Mesenchymal stem cell (in vitro differentiated cells and primary cell): ENCODE data around the gene MIOX.
A peak's percentile ranks its signal among the peaks of the same experiment; 100 is the strongest.

Experiments
- DNase-seq: peaks from one replicate; pipeline ENCODE4 v3.0.0-alpha.2; 2013
- H2AFZ ChIP-seq: one replicate; pipeline ENCODE4 v1.6.1; 2013; ENCODE audit warnings: low read depth, mild to moderate bottlenecking, control low read depth, inconsistent platforms, low read length, moderate library complexity
- H2AK5ac ChIP-seq: 2 replicates; pipeline ENCODE4 v1.6.1; 2013; ENCODE audit warnings: low read length, moderate library complexity, mild to moderate bottlenecking, inconsistent platforms; ENCODE audit not compliant: severe bottlenecking
- H2BK120ac ChIP-seq: one replicate; pipeline ENCODE4 v1.6.1; 2013; ENCODE audit warnings: low read depth, mild to moderate bottlenecking, inconsistent platforms, low read length, moderate library complexity
- H2BK12ac ChIP-seq, 2 experiments: one replicate each; pipeline ENCODE4 v1.6.1; 2013; ENCODE audit warnings: inconsistent platforms in 2 of 2, low read length in 2 of 2, mild to moderate bottlenecking in 2 of 2, moderate library complexity in 2 of 2, control low read depth in 1 of 2
- H2BK15ac ChIP-seq: one replicate; pipeline ENCODE4 v1.6.1; 2013; ENCODE audit warnings: mild to moderate bottlenecking, low read depth, inconsistent platforms; ENCODE audit not compliant: poor library complexity, severe bottlenecking
- H2BK5ac ChIP-seq: 2 replicates; pipeline ENCODE4 v1.6.1; 2013; ENCODE audit warnings: low read depth, mild to moderate bottlenecking, low read length, control low read depth, inconsistent platforms; ENCODE audit not compliant: poor library complexity, severe bottlenecking
- H3K14ac ChIP-seq, 2 experiments: one replicate each; pipeline ENCODE4 v1.6.1; 2013; ENCODE audit warnings: inconsistent platforms in 2 of 2, low read length in 2 of 2, control low read depth in 1 of 2, mild to moderate bottlenecking in 1 of 2, moderate library complexity in 1 of 2
- H3K18ac ChIP-seq, 2 experiments: one replicate each; pipeline ENCODE4 v1.6.1; 2013; ENCODE audit warnings: inconsistent platforms in 2 of 2, low read length in 2 of 2, control low read depth in 1 of 2, low read depth in 1 of 2, mild to moderate bottlenecking in 1 of 2
- H3K23ac ChIP-seq, 2 experiments: one replicate each; pipeline ENCODE4 v1.6.1; 2013; ENCODE audit warnings: inconsistent platforms in 2 of 2, low read length in 2 of 2, mild to moderate bottlenecking in 2 of 2, moderate library complexity in 2 of 2, control low read depth in 1 of 2
- H3K27ac ChIP-seq: 2 replicates; pipeline ENCODE4 v1.5.1; 2013; ENCODE audit warnings: mild to moderate bottlenecking, moderate library complexity, low read length, control low read depth, inconsistent platforms; ENCODE audit not compliant: poor library complexity, severe bottlenecking
- H3K27me3 ChIP-seq, 2 experiments: 2 replicates each; pipeline versions ENCODE4 v1.6.1 to v1.7.0; 2013; ENCODE audit warnings: low read length in 2 of 2, mild to moderate bottlenecking in 2 of 2, moderate library complexity in 2 of 2, control low read depth in 1 of 2, inconsistent platforms in 1 of 2; ENCODE audit not compliant: control insufficient read depth in 1 of 2, insufficient read depth in 1 of 2
- H3K36me3 ChIP-seq, 2 experiments: 2 replicates each; pipeline versions ENCODE4 v1.6.1 to v1.7.0; 2013; ENCODE audit warnings: low read length in 2 of 2, control low read depth in 1 of 2, inconsistent platforms in 1 of 2, low read depth in 1 of 2, mild to moderate bottlenecking in 1 of 2; ENCODE audit not compliant: insufficient read depth in 2 of 2, control insufficient read depth in 1 of 2
- H3K4ac ChIP-seq, 2 experiments: one replicate each; pipeline ENCODE4 v1.6.1; 2013; ENCODE audit warnings: inconsistent platforms in 2 of 2, low read length in 2 of 2, mild to moderate bottlenecking in 2 of 2, moderate library complexity in 2 of 2, control low read depth in 1 of 2, low read depth in 1 of 2
- H3K4me1 ChIP-seq: 2 replicates; pipeline ENCODE4 v1.6.1; 2013; ENCODE audit warnings: low read depth, low read length, control low read depth; ENCODE audit not compliant: control insufficient read depth, insufficient read depth
- H3K4me2 ChIP-seq: 2 replicates; pipeline ENCODE4 v1.6.1; 2013; ENCODE audit warnings: low read length, mild to moderate bottlenecking, inconsistent platforms; ENCODE audit not compliant: poor library complexity, severe bottlenecking
- H3K4me3 ChIP-seq, 2 experiments: 2 replicates each; pipeline versions ENCODE4 v1.5.1 to v1.7.0; 2013; ENCODE audit warnings: low read length in 2 of 2, mild to moderate bottlenecking in 2 of 2, control low read depth in 1 of 2, low read depth in 1 of 2; ENCODE audit not compliant: insufficient read depth in 1 of 2
- H3K79me1 ChIP-seq: replicated peaks from 2 replicates; pipeline ENCODE4 v1.6.1; 2013; ENCODE audit warnings: mild to moderate bottlenecking, control low read depth, low read length, inconsistent platforms; ENCODE audit not compliant: poor library complexity, severe bottlenecking
- H3K9ac ChIP-seq: 2 replicates; pipeline ENCODE4 v1.7.0; 2013; ENCODE audit warnings: mild to moderate bottlenecking, low read length, moderate library complexity
- H3K9me3 ChIP-seq: 2 replicates; pipeline ENCODE4 v1.7.0; 2013; ENCODE audit warnings: mild to moderate bottlenecking, low read length; ENCODE audit not compliant: control insufficient read depth
- H4K8ac ChIP-seq: one replicate; pipeline ENCODE4 v1.6.1; 2013; ENCODE audit warnings: inconsistent platforms, mild to moderate bottlenecking, low read length, moderate library complexity
- H4K91ac ChIP-seq: one replicate; pipeline ENCODE4 v1.6.1; 2013; ENCODE audit warnings: mild to moderate bottlenecking, low read length, inconsistent platforms
- WGBS: methylation state at CpG from one replicate; pipeline ENCODE4 v1.1.7; 2013; ENCODE audit warnings: mixed read lengths; 5-methylcytosine and 5-hydroxymethylcytosine counted together

MIOX gene

GRCh38 chr22:50469377-50470305, 17.0 kb upstream of the MIOX start:
- no peak overlapping the region for H3K18ac ChIP-seq
- no peak overlapping the region for H2AK5ac ChIP-seq
- no peak overlapping the region for H2BK5ac ChIP-seq
- peaks cover 60% of the 10 kb centered on the region for H3K4me1 ChIP-seq
- no peak overlapping the region for H3K14ac ChIP-seq
- no peaks in the 10 kb centered on the region for H3K9me3 ChIP-seq
- no peak overlapping the region for H3K4ac ChIP-seq
- 54% methylated on average over 21 of the region's 25 CpGs for WGBS
- H3K23ac ChIP-seq: no peak overlapping the region
- peaks cover 29% of the 10 kb centered on the region for H3K79me1 ChIP-seq
- H3K9ac ChIP-seq: no peak overlapping the region
- H3K4me2 ChIP-seq: no peak overlapping the region
- H2BK12ac ChIP-seq: no peak overlapping the region
- peak; percentile 29 for DNase-seq
- no peak overlapping the region for H2AFZ ChIP-seq
- H3K4me3 ChIP-seq: no peak overlapping the region
- H2BK120ac ChIP-seq: no peak overlapping the region
- no peak overlapping the region for H4K91ac ChIP-seq
- no peak overlapping the region for H2BK15ac ChIP-seq
- H3K36me3 ChIP-seq: peaks cover 27 to 61% of the 10 kb centered on the region in 2 experiments
- H3K27me3 ChIP-seq: no peaks in the 10 kb centered on the region
- H4K8ac ChIP-seq: peak overlapping the region; percentile 7
- no peak overlapping the region for H3K27ac ChIP-seq

- no peak overlapping the region for H3K23ac ChIP-seq
Measured at GRCh38 chr22:50470491-50470890, 16.2 kb upstream of the MIOX start.

GRCh38 chr22:50471197-50471847, 15.3 kb upstream of the MIOX start:
- Histone ChIP-seq H2AK5ac (no peak overlapping the region), H3K14ac (no peak overlapping the region), H3K4me1 (peaks cover 65% of the 10 kb centered on the region), H2BK12ac (no peak overlapping the region), H3K23ac (no peak overlapping the region), H3K9me3 (no peaks in the 10 kb centered on the region), H2BK15ac (no peak overlapping the region), H3K4ac (no peak overlapping the region), H2AFZ (no peak overlapping the region), H3K27ac (no peak overlapping the region), H4K91ac (no peak overlapping the region), H2BK5ac (no peak overlapping the region), H3K79me1 (peaks cover 20% of the 10 kb centered on the region), H4K8ac (no peak overlapping the region), H3K4me2 (no peak overlapping the region), H3K18ac (no peak overlapping the region), H3K9ac (no peak overlapping the region), H3K27me3 (no peaks in the 10 kb centered on the region), H3K4me3 (no peak overlapping the region), H2BK120ac (no peak overlapping the region), H3K36me3 (peaks cover 11 to 44% of the 10 kb centered on the region in 2 experiments)
- WGBS: 90% methylated on average over 19 of the region's 21 CpGs
- DNase-seq: no peak

More at GRCh38 chr22:50470491-50470890, 16.2 kb upstream of the MIOX start:
- WGBS: 92% methylated on average over 6 of the region's 6 CpGs
- peaks cover 26% of the 10 kb centered on the region for H3K79me1 ChIP-seq
- no peak overlapping the region for H2AK5ac ChIP-seq
- peaks cover 65% of the 10 kb centered on the region for H3K4me1 ChIP-seq
- H3K27ac ChIP-seq: no peak overlapping the region
- no peak overlapping the region for H2BK15ac ChIP-seq
- no peak overlapping the region for H2BK5ac ChIP-seq
- no peak overlapping the region for H3K4me2 ChIP-seq
- H3K9ac ChIP-seq: no peak overlapping the region
- H2BK12ac ChIP-seq: no peak overlapping the region
- H4K91ac ChIP-seq: peak overlapping the region; percentile 9
- peaks cover 19 to 52% of the 10 kb centered on the region in 2 experiments for H3K36me3 ChIP-seq
- H2BK120ac ChIP-seq: no peak overlapping the region
- no peaks in the 10 kb centered on the region for H3K9me3 ChIP-seq
- H3K27me3 ChIP-seq: no peaks in the 10 kb centered on the region
- H3K14ac ChIP-seq: no peak overlapping the region
- H3K18ac ChIP-seq: no peak overlapping the region
- H2AFZ ChIP-seq: no peak overlapping the region
- DNase-seq: no peak
- no peak overlapping the region for H3K4me3 ChIP-seq
- H4K8ac ChIP-seq: no peak overlapping the region
- H3K4ac ChIP-seq: no peak overlapping the region

GRCh38 chr22:50471962-50472361, 14.7 kb upstream of the MIOX start:
- Histone ChIP-seq H3K9me3 (no peaks in the 10 kb centered on the region), H3K27ac (no peak overlapping the region), H4K8ac (no peak overlapping the region), H3K4ac (no peak overlapping the region), H2BK15ac (no peak overlapping the region), H3K4me2 (no peak overlapping the region), H3K4me1 (peaks cover 65% of the 10 kb centered on the region), H3K23ac (no peak overlapping the region), H2BK120ac (no peak overlapping the region), H2AFZ (no peak overlapping the region), H4K91ac (no peak overlapping the region), H2BK12ac (no peak overlapping the region), H2BK5ac (no peak overlapping the region), H3K79me1 (peaks cover 15% of the 10 kb centered on the region), H3K9ac (no peak overlapping the region), H3K18ac (no peak overlapping the region), H2AK5ac (no peak overlapping the region), H3K27me3 (no peaks in the 10 kb centered on the region), H3K36me3 (peaks cover 5 to 37% of the 10 kb centered on the region in 2 experiments), H3K14ac (no peak overlapping the region), H3K4me3 (no peak overlapping the region)
- no peak for DNase-seq
- 85% methylated on average over 5 of the region's 5 CpGs for WGBS
